Lower leg skin (tissue), 3 donors: ENCODE results near the gene ENOX1.

ENCODE experiments used
- POLR2A ChIP-seq, 2 donors: fragments of 450-650 bp; IDR thresholded peaks; one replicate each; pipeline ENCODE4 v1.6.1; 2016 to 2017; ENCODE audit warnings: antibody characterized with exemption in 2 of 2, mild to moderate bottlenecking in 1 of 2, moderate library complexity in 1 of 2
- TF ChIP-seq, protein P1 (sequence below), 3 donors: fragments of 450-650 bp; IDR thresholded peaks; one replicate each; pipeline ENCODE4 v1.5.1; 2016; ENCODE audit warnings: antibody characterized with exemption in 3 of 3, mild to moderate bottlenecking in 3 of 3, moderate library complexity in 2 of 3

DNA sequence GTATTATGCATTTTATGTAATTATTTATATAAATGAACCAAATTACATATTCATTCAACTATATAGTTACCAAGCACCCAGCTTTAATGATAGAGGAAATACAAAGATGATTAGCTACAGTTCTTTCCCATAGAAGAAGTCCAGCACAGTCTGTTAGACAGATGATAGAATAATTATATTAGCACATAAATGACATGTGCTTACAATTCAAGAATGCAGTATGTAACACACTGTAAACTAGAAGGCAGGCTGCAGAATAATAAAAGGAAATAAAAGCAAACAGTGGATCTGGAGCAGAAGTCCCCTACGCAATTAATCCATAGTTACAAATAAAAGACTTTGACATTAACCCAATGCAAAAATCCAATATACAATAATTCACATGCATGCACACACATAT, 384.4 kb downstream of the ENOX1 start:
- TF ChIP-seq, protein P1, sequence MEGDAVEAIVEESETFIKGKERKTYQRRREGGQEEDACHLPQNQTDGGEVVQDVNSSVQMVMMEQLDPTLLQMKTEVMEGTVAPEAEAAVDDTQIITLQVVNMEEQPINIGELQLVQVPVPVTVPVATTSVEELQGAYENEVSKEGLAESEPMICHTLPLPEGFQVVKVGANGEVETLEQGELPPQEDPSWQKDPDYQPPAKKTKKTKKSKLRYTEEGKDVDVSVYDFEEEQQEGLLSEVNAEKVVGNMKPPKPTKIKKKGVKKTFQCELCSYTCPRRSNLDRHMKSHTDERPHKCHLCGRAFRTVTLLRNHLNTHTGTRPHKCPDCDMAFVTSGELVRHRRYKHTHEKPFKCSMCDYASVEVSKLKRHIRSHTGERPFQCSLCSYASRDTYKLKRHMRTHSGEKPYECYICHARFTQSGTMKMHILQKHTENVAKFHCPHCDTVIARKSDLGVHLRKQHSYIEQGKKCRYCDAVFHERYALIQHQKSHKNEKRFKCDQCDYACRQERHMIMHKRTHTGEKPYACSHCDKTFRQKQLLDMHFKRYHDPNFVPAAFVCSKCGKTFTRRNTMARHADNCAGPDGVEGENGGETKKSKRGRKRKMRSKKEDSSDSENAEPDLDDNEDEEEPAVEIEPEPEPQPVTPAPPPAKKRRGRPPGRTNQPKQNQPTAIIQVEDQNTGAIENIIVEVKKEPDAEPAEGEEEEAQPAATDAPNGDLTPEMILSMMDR (IDR thresholded peaks at IDR 0.05) = no peak
- TF ChIP-seq POLR2A (IDR thresholded peaks at IDR 0.05) = no peak
